GM18873 (cell line): ENCODE measurements around the gene OR2Z1.

Experiments
- ATAC-seq: cut with Tn5 transposase; IDR thresholded peaks from one replicate; pipeline ENCODE4 v1.9.1; 2021; ENCODE audit warnings: mild to moderate bottlenecking, moderate library complexity, moderate number of reproducible peaks; ENCODE audit not compliant: unreplicated experiment, low FRiP score

The OR2Z1 gene, protein sequence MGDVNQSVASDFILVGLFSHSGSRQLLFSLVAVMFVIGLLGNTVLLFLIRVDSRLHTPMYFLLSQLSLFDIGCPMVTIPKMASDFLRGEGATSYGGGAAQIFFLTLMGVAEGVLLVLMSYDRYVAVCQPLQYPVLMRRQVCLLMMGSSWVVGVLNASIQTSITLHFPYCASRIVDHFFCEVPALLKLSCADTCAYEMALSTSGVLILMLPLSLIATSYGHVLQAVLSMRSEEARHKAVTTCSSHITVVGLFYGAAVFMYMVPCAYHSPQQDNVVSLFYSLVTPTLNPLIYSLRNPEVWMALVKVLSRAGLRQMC

GRCh38 chr19:8721334-8721733 is at the start of gene OR2Z1:
Gene OR2Z1, plus strand, starts transcription at chr19:8721634. Its CDS starts 9,395 bp downstream, at chr19:8731029.
- no peak for ATAC-seq

DNA sequence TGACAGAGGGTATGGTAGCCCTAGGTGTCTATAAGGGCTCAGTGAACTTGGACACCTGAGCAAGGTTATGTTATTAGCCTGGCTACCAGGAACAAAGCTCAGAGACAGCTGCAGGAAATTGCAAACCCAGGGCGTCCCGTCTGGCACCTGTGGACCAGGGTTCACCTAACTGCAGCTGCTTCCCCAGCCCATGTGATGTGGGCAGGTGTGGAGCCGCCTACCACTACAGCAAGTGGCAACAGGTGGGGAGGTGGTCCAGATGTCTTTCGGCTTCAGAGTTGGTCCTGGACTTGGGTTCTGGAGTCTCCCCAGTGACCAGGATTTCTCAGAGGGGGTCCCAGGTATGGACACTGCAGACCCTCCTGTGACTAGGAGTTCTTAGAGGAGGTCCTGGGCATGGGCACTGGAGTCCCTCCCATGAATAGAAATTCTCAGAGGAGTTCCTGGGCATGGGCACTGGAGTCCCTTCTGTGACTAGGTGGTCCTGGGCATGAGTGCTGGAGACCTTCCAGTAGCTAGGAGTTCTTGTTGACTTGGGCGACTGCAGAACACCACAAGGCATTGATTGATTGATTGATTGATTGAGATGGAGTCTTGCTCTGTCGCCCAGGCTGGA is 48.0 kb upstream of the OR2Z1 start:
- no peak for ATAC-seq

DNA sequence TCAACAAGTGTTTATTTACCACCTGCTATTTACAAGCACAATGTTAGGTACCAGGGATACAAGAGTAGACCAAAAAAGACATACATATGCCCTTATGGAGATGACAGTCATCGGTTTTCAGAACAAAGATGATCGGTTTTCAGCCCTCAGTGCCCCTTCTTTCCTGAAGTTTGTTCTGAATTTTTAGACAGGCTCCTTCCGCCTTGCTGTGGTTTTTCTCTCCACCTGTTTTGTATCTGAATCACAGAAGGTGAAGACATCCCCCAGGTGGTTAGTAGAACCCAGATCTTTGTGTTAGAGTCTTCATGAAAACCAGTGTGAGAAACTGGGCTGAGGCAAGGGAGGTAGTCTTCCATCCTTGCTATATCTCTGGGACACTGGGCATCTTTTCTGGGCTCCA is 46.4 kb upstream of the OR2Z1 start:
- ATAC-seq: no peak

- no peak for ATAC-seq
Observed at GRCh38 chr19:8678244-8678807, 43.1 kb upstream of the OR2Z1 start.

- no peak for ATAC-seq
Observed at GRCh38 chr19:8680676-8681344, 40.6 kb upstream of the OR2Z1 start.

GRCh38 chr19:8681345-8682029 is 39.9 kb upstream of the OR2Z1 start:
- ATAC-seq: no peak

DNA sequence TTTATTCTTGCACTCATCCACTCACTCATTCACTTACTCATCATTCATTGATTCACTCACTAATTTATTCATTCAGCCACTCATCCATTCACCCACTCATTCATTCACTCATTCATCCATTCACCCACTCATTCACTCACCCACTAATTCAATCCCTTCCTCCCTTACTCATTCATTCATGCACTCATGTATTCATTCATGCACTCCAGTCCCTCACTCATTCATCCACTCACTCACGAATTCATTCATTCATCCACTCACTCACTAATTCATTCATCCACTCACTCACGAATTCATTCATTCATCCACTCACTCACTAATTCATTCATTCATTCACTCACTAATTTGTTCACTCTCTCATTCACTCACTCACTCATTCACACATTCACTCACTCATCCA is 39.0 kb upstream of the OR2Z1 start:
- no peak for ATAC-seq

DNA sequence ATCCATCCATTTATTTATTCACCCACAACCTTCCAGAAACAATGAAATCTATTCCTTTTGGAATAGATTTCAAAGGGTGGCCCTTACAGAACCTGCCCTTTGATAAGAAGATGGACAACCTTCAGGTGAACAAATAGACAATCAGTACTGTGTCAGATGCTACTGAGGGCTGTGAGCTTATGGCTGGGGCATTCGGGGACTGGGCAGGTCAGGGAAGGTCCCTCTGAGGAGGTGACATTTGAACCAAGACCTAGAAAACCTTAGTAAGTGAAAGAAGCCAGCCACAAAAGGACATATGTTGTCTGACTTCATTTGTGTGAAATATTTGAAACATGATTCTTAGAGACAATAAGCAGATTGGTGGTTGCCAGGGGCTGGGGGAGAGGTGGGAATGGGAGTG is 38.5 kb upstream of the OR2Z1 start:
- no peak for ATAC-seq

DNA sequence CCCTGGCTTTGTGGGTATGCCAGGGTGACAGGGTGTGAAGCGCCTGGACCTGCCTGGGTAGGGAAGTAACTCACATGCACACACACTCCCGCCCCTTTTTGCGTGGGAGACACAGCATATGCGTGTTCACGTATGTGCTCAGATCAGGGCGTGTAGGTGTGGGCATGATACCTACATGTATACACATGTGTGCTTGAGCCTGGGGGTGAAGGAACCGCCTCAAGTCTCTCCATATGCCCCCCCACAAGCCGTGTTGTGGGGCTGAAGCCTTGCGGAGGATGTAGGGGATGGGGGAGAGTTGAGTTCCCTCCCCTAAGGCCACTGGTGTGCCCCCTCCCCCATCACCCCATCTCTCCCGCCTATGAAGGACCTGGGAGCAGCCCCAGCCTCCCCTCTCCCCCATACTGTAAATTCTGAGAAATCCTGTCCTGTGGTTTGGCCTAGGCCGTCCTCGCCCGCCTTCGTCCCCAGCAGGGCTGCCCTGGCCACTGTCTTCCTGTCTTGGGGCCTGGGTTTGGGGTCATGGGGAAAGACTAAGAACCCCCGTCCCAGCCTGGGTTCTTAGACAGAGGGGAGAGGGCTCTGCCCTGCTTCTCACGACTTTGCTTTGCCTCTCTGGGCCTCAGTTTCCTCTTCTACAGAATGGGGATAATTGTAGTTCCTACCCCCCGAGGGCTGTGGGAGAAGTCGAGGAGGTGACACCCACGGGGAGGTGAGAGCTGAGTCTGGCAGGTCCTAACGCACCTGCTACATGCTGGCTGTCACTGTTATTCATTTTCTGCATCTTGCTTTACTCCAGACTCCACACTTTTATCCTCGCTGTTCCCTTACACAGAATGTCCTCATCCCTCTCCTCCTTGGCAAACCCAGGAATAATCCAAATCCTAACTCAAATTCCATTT is 37.2 kb upstream of the OR2Z1 start:
- no peak for ATAC-seq

GRCh38 chr19:8686549-8686948 is 34.9 kb upstream of the OR2Z1 start:
- no peak for ATAC-seq

DNA sequence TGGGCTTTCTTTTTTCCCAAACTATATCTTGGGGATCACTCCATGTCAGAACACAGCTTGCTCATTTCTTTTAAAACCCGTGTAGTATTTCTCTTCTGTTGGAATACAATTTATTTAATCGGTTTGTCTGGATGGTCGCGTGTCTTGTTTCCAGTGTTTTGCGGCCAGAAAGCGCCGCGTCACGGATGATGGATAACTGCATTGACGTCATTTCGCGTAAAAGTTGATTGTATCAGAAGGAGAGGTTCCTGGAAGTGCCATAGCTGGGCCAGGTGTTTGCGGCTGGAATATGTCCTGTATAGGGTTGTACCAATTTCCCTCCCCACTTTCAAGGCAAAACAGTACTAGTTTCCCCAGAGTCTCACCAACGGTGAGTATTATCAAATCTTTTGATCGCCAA is 32.5 kb upstream of the OR2Z1 start:
- no peak for ATAC-seq

DNA sequence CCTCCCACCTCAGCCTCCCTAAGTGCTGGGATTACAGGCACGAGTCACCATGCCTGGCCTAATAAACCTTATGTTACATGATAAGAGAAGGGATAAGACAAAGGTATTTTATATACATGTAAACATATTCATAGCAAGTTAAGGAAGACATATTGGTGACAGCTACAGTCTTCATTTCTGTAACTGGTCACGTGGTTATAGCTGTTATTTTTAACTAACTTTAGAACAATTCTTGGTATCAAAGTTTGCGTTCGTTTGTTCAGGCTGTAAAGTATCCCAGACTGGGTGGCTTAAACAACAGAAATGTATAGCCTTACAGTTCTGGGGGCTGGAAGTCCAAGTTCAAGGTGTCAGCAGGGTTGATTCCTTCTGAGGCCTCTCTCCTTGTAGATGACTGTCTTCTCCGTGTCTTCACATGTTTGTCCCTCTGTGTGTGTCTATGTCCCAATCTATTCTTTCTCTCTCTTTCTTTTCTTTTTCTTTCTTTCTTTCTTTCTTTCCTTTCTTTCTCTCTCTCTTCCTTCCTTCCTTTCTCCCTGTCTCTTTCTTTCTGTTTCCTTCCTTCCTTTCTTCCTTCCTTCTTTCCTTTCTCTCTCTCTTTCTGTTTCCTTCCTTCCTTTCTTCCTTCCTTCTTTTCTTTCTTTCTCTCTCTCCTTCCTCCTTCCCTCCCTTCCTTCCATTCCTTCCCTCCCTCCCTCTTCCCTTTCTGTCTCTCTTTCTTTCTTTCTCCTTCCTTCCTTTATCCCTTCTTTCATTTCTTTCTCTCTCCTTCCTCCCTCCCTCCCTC is 30.5 kb upstream of the OR2Z1 start:
- ATAC-seq: no peak

DNA sequence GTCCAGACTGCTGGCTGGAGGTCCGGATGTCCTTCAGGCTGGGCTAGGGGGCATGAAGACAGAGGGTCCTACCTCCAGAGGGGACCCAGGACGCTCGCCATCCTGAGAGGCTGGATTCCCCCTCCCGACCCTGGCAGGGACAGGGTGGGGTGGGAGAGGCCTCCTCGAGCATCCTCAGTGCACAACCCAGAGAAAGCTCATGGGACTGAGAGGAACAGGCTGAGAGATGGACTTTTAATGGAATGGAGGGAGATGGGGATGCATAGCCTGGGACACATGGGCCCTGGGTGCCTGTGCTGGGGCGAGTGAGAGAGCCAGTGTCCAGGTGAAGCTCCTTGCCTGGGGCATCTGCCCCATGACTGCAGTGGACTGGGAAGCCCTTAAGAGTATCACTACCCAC is 25.9 kb upstream of the OR2Z1 start:
- no peak for ATAC-seq

GRCh38 chr19:8695911-8696310 is 25.5 kb upstream of the OR2Z1 start:
- ATAC-seq: no peak

GRCh38 chr19:8696993-8697392 is 24.4 kb upstream of the OR2Z1 start:
- no peak for ATAC-seq

- ATAC-seq: no peak
Observed at GRCh38 chr19:8697671-8698432, 23.6 kb upstream of the OR2Z1 start.

DNA sequence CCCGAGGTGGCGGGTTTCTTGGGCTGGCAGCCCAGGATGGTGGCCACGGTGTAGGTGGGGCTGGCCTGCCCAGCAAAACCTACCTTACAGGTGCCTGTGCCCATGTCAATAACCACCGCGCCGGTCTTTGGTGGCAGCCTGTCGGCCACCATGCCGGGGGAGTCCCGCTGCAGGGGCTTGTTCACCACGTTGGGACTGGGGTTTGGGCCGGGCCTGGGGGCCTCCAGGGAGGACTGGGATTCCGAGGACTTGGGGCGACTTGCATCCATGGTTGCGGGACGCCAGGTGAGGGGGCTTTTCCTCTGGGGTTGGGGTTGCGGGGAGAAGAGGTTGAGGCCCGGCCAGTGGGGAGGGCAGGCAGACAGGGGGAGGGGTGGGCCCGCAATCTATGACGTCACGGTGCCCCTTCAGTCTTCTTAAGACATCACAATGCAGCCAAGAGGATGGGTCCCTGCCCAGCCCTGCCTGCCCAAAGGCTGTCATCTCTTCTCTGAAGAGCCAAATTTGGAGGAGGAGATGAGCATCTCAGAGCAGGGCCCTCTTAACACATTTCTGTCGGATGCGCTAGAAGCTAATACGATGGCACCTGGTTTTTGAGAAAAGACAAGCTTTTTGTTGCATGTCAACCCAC is 22.9 kb upstream of the OR2Z1 start, which contains the start of gene ACTL9:
Gene ACTL9, minus strand, starts transcription at position 363 of the 631 bp plus-strand sequence. Its CDS starts 94 bp downstream, at position 269.
- ATAC-seq: no peak

- no peak for ATAC-seq
Observed at GRCh38 chr19:8699908-8700307, 21.5 kb upstream of the OR2Z1 start.
